Measurements from ENCODE around the gene AKR1E2.

AKR1E2 gene

DNA sequence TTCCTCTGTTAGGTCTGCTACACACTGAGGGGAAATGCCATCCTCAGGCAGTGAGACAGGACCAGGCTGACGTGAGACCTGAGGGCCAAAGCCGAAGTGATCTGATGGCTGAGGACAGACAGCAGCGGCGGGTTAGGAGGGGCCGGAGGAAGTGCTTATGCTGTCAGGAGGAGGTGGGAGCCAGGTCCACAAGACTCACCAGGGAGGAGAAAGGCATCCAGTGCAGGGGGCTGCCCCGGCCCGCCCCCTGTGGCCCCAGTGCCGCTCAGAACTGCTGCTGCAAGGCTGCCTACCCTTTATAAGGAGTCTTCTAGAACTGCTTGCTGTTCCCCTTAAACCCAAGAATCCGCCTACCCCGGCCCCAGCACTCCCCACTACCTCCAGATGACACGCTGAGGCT, 19.8 kb downstream of the AKR1E2 start:
- no peak for DNase-seq (ENCODE audit: low read depth)

DNA sequence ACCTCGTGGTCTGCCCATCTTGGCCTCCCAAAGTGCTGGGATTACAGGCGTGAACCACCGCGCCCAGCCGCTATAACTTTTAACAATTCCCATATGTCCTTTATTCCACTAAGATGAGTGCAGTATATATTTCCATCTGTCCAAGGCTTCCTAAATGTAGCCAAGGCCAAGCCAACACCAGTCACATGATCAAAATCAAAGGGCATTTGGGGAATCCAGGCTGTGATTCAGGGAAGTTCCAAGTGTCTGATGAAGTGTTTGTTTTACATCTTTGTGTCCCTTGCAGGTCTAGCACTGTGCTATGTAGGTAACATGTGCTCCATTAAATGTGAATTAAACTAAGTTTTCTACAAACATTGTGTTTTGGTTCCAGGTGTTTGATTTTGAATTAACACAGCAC, 20.8 kb downstream of the AKR1E2 start:
- DNase-seq (ENCODE audit: low read depth) = no peak

DNA sequence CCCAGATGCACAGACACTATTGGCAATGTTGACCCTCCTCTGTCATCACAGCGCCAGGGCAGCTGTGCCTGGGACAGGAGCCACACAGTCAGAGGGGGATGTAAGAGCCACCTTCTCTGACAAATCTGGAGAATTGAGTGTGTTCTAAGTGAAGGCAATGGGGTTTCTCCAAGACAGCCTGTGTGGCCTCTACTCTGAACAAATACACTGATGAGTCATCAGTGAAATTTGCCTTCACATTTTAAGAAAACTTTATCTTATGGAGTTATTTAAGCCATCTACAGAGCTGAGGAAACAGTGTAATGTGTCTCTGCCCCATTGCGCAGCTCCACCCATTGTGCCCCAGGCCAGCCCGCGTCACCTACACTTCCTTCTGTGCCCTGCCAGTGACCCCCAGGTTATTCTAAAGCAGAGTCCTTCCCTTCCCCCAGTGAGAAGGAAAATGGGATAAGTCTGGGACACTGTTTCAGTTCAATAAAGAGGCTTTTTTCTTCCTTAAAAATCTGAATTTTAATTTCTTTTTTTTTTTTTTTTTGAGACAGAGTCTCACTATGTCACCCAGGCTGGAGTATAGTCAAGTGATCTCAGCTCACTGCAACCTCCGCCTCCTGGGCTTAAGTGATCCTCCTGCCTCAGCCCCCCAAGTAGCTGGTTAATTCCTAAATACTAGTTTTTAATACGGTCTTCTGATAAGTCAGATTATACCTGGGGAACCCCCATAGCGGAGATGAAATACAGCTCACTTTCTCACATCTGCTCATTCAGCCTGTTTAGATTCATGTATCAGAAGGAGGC, 21.8 kb downstream of the AKR1E2 start:
- DNase-seq (ENCODE audit: low read depth) = no peak

DNA sequence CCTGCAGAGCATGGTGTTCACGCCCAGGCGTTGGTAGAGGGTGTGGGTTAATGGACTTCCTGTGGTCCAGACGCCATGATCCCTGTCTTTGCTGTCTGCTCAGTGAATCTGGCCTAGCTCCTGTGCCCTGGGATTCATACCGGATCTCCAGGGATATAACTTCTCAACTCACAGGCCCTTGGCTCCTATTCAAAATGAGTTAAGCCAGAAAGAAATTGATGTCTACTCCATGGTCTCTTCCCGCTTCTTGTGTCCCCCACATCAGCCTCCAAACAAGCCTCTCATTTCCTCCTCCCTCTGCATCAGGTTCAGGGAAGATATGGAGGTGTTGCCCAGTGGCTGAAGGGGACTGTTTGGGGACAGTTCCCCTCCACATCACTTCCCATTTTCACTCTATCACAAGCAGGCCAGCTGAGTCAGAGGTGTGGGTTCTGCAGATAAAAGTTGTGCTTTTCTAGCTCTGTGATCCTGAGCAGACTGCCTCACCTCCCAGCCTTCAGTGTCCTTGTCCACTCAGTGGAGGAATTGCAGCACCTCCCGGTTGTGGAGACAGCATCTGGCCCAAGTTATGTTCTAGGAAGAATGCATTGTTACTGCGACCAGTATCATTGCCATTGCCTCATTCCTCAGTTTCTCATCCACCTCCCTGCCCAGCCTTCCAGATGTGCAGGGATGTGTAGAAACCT, 22.5 kb downstream of the AKR1E2 start:
- DNase-seq (ENCODE audit: low read depth) = no peak

DNA sequence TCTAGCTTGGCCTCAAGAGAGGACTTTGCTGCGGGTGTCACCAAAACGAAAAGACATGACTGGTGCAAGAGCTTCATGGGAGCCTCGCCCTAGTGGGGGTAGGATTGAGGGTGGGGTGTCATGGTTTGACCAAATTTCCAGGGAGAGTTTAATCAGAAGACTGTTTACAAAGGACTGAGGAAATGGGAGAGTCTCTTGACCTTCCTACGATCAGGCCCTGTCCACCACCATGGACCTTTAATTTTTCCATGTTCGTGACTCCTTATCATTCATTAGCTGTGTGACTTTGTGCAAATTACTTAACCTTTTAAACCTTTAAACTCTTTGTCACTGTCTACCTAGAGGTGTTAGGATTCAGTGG, 23.0 kb downstream of the AKR1E2 start:
- no peak for DNase-seq (ENCODE audit: low read depth)

DNA sequence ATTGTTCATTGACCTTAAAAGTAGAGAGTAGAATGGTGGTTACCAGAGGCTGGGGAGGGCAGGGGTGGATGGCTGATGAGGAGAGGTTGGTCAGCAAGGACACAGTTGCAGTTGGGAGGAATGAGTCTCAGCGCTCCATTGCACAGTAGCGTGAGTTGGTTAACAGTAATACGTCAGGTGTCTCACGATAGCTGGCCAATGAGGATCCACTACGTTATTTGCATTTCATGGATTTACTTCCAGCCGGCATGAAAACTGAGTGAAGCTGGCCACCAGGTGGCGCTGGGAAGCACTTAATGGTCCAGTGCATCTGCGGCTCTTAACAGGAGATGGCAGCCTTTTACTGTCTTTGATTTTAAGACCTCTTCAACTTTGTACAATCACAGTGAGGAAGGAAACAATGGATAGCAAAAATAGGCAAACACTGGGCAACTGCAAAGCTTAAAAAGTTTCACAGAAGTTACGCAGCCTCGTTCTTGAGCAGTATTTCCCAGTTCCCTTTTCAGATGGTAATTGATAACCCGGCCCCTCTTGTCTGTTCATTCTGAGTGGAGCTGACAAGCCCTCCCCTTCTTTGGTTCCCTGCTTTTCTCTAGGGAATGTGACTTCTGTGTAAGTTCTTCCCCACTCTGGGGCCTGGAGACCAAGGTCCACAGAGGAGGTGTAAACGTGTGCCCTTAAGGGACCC, 23.7 kb downstream of the AKR1E2 start:
- peak; percentile 72 for DNase-seq (ENCODE audit: low read depth)

DNA sequence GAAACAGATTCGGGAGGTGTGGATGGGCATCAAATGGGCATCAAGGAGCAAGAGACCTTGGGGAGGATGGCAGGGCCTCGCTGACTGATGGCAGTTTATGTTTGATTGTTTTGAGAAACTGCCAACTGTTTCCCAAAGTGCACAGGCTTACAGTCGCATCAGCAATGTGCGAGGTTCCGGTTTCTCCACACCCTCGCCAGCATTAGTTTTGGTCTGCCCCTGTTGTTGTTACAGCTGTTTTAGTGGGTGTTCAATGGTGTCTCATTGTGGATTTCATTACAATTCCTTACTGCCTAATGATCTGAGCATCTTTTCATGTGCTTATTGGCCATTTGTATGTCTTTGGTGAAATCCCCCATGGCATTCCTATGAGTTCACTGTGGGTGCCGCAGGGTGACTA, 24.4 kb downstream of the AKR1E2 start:
- no peak for DNase-seq (ENCODE audit: low read depth)

DNA sequence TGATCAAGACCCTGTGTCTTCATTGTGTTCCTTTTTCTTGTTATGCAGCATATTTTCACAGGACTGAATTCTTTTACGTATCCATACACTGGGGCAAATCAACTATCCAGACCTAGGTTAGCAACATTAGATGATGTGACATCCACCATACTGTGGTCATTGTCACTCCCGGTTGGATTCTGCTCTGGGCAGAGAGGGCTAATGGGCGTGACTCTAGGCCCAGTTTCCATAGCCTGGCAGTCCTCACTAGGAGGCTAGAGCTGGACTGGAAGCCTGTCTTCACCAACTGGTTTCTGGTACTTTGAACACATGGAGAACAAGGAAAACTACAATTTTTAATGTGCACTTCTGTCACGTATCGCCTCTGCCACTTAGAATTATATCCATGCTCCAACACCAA, 25.2 kb downstream of the AKR1E2 start:
- DNase-seq (ENCODE audit: low read depth) = no peak

DNA sequence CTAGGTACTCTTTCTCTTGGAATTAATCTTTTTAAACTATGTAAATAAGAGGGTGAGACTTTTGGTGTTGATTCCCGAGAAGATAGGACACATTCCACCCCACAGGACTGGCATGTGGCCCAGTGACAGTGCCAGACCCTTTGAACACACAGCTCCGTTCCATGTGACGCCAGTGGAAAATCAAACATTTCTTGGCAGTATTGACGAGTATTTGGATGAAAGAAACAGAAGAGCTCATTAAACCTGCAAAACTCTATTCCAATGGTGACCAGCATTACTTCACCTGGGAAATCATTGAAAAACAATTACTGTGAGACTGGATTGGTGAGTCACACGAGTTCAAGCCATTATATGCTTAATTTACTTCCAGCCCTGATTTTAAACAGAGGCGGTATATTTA, 25.8 kb downstream of the AKR1E2 start:
- no peak for DNase-seq (ENCODE audit: low read depth)

DNA sequence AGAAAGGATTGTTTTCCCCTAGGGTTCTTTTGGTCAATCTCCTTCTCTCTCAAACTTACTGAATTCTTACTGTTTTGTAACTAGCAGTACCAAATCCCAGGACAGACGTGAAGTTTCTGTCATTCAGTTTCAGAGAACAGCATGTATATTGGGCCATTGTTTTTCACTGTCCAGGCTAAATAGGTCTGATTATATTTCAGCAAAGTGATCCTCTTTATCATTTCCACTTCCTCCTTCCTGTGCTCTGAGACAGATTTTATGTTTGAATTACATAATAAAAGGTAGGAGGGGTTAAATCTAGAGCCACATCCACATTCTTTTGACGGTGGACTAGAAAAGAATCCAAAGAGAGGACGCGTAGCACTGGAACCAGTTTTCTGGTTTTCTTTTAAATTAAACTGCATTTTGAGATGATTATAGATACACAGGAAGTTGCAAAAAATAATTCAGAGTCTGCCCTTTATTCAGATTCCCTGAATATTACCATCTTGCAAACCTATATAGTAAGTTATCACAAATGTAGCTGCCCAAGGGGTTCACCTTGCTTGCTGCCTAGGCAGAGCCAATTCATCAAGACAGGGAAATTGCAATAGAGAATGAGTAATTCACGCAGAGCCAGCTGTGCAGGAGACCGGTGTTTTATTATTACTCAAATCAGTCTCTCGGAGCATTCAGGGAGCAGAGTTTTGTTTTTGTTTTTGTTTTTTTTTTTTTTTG, 40.1 kb downstream of the AKR1E2 start:
- DNase-seq (ENCODE audit: low read depth) = no peak

DNA sequence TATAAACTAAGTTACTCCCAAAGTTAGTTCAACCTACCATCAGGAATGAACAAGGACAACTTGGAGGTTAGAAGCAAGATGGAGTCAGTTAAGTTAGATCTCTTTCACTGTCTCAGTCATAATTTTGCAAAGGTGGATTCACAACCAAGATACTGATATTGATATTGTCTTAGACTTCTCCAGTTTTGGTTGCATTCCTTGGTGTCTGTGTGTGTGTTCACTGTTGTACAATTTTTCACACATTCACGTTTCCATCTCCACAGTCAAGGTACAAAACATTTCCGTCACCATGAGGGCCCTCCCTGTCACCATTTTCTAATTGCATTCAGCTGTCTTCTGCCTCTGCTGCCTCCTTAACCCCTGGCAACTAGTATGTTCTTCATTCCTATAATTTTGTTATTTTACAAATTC, 41.1 kb downstream of the AKR1E2 start:
- DNase-seq (ENCODE audit: low read depth) = no peak

DNA sequence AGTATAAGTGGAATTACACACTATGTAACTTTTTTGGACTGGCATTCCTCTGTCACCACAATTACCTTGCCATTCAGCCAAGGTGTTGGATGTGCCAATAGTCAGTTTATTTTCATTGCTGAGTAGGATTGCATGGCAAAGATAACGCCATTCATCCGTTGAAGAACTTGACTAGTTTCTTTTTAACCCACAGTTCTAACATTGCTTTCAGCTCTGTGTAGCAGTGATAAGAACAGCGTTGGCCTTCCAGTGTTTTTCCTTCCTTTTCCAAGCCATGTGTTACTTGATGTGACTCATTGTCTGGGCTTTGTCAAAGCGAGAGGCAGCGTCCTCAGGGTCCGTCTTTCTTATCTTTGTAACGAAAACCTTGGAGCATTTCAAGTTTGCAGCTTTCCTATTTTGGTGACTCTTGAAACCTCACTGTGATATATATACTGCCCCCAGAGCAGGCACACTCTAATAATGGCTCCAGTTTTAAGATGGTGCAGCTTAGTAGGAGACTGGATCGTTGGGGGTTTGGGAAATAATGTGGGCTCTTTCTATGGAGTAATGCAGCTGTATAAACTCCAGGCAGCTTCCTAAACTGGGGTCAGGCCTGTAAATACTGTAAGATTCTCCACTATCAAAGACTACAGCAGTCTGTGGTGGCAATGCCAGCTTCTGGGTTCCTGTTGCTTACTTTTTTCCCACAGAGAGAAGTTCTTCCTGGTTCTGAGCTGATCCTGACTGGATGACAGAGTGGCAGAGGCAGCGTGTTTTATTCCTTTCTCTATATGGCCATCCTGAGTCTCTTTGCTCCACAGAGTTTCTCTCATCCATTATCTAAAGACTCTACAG, 41.7 kb downstream of the AKR1E2 start:
- DNase-seq (ENCODE audit: low read depth) = no peak

DNA sequence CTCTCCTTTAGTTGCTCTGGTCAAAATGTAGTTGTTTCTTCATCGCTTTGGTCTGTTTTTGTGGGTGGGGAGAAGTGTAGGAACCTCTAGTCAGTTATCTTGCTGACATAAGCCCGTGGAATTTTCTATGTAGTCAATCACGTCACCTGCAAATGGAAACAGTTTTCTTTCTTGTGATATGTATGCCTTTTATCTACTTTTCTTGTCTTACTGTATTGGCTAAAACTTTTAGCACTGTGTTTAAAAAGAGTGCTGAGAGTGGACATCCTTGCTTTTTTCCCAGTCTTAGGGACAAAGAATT, 42.3 kb downstream of the AKR1E2 start:
- no peak for DNase-seq (ENCODE audit: low read depth)

DNA sequence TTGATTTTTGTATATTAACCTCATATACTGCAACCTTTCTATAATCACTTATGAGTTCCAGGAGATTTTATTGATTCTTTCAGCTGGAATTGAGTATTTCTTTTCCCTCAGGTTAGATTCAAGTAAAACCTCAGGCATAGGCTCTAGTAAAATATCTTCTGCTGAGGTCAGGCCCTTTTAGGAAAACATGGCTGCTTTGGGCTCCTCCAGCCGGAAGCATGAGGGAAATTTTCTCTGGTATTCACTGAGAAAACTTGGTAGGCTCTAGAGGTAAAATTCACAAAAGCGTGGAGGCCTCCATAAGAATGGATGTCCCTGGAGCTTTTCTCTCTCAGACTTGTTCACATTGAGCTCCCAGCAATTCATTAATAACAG, 56.7 kb downstream of the AKR1E2 start:
- no peak for DNase-seq (ENCODE audit: low read depth)

DNA sequence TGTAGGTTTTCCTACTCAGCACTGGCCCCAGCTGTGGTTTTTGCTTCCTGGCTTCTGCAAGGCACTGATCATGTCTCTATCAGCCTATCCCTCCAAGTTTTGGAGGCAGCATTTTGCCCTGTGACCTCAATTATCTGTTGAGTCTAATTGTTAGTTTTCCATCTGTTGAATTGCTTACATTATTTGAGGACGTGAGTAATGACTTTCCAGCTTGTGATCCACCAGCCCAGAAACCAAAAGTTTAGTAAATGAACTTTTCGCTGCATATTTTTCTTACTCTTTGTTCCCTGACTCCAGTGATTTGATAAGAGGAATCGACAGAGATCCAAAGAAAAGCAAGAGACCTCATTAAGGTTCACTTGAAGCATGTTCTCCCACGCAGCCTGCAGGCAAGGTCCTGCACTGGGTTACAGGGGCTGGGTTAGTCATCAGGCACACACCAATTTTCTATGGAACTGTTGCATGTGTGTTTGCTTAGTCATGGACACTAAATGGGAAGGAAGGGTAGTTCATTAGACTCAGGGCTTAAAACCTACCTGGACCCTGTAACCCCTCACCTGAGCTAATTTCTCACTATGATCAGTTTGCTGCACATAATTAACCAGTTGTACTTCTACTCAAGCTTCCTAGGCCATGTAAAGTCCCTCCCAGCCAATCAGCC, 57.2 kb downstream of the AKR1E2 start:
- no peak for DNase-seq (ENCODE audit: low read depth)

DNA sequence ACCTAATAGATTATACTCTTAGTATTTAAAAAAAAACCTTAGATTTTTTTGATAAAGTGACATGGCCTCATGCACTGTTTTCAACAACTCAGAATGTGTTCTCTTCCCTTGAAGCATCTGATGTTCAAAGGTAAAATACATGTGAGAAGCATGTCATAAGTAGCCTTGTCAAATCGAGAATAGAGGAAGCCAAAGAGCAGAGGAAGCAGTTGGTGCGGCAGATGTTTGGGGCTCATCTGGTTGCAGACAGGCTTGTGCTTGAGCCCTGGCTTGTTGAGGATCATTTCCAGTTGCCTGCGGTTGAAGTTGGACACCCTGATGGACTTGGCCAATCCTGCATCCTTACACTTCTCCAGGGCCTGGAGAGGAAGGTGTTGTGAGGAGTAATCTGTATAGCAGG, 59.2 kb downstream of the AKR1E2 start:
- no peak for DNase-seq (ENCODE audit: low read depth)

DNA sequence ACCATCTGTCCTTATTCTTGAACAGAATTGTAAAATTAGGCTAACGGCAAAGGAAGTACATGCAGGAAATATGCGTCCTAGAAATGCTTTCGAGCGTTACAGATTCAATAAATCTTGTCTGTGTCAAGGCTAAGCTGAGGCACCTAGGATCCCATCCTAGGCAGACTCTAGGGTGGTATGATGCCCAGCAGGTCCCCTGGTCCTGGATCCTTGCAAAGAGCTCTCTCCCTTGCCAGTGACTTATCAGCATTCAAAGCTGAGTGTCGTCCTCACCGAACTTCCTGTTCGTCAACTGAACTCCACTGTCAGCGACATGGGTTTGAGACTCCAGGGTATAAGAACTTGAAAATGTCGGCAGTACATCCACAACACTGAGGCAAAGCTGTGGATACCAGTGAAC, 61.5 kb downstream of the AKR1E2 start:
- DNase-seq (ENCODE audit: low read depth) = no peak

DNA sequence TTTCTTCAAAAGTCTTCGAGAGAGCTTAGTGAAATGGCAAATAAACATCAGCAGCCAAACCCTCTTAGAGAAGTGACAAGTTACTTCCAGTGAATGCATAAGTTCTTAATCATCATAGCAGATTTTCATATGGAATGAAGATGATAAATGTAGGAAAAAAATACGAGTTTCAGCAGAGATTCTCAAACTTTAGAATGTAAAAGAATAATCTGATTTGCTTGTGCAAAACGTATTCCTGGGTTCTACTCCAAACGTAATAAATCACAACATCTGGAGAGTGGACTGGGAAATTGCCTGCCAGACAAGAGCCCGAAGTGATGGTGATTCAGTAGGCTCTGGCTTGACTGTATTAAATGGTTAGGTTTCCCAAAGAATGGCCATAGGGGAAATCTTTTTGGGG, 62.2 kb downstream of the AKR1E2 start:
- DNase-seq (ENCODE audit: low read depth) = no peak

DNA sequence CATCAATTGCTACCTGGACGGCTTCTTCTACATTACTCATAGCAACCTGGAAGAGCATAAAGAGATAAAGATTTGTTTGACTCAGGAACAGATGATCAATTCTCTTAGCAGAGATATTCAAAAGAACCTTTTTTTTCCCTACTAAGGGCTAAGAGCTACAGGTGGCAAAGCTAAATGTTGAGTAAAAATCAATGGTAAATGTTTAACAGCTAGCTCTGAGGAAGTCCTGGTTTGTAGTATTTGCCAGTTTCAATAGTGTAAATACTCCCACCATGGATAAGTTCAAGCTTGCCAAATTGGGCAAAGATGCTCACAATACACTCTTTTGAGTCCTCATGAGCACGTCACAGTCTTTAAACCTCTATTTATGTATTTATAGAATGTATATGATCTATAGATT, 64.0 kb downstream of the AKR1E2 start:
- no peak for DNase-seq (ENCODE audit: low read depth)

DNA sequence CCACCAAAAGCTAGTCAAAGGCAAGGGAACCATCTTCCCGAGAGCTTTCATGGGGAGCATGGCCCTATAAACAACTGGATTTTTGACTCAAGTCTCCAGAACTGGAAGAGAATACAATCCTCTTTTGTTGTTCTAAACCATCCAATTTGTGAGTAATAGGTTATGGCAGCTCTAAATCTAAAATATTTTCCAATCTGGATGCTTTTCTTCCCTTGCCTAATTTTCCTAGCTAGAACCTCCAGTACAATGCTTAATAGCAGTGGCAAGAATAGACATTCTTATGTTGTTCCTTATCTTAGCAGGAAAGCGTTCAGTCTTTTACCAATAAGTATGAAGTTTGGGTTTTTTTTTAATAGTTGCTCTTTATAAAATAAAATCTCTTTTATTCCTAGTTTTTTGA, 66.7 kb downstream of the AKR1E2 start:
- no peak for DNase-seq (ENCODE audit: low read depth)

DNA sequence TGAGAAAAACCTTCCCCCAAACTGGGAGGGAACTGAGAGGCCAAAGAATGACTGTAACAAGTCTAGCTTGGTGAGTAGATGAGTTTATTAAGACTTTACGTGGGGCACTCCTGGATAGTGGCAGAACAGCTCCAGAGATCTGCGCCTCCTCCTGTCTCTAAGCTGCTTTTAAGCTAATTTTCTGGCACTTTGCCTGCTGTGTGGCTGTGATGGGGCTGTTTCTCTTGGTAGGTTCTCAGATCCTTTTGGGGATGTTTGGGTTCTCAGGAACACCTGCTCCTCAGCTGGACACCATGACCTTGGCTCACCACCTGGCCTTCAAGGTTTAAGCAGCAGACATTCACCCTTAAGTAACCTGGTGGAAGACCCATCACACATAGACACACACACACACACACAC, 68.3 kb downstream of the AKR1E2 start:
- DNase-seq (ENCODE audit: low read depth) = no peak

Measured in activated T-helper 1 cell treated with Interleukin-2 at 50 U/mL for 16 hours (primary cell).